Measurements from ENCODE around the gene RSPO4.

RSPO4 gene

GRCh38 chr20:953742-954141 lies 48.4 kb downstream of the RSPO4 start:
- DNase-seq = no peak
- Histone ChIP-seq H3K27ac (no peak overlapping the region), H3K4me3 (ENCODE audit: low read depth, low read length) (no peak overlapping the region), H3K27me3 (replicated peaks) (no peaks in the 10 kb centered on the region), H3K36me3 (replicated peaks) (no peaks in the 10 kb centered on the region)
- TF ChIP-seq CTCF (IDR thresholded peaks at IDR 0.05; ENCODE audit: low read depth, low read length, missing control alignments) = peak; percentile 41
- in situ Hi-C loops (cut with HindIII; ENCODE audit: low pct_ligation_motif_present, low sequenced_read_pairs) = no loop called here

- Histone ChIP-seq H3K36me3 (replicated peaks) (no peaks in the 10 kb centered on the region), H3K27me3 (replicated peaks) (no peaks in the 10 kb centered on the region), H3K27ac (no peak overlapping the region), H3K4me3 (ENCODE audit: low read depth, low read length) (no peak overlapping the region)
- no peak for DNase-seq
- no peak for TF ChIP-seq CTCF (IDR thresholded peaks at IDR 0.05; ENCODE audit: low read depth, low read length, missing control alignments)
- in situ Hi-C loops (cut with HindIII; ENCODE audit: low pct_ligation_motif_present, low sequenced_read_pairs) = no loop called here
Measured at GRCh38 chr20:952196-952795, 49.8 kb downstream of the RSPO4 start.

- H3K27me3 ChIP-seq (replicated peaks) = no peaks in the 10 kb centered on the region
- no peak for DNase-seq
- no peak overlapping the region for H3K27ac ChIP-seq
- no peak for TF ChIP-seq CTCF (IDR thresholded peaks at IDR 0.05; ENCODE audit: low read depth, low read length, missing control alignments)
- no peaks in the 10 kb centered on the region for H3K36me3 ChIP-seq (replicated peaks)
- H3K4me3 ChIP-seq (ENCODE audit: low read depth, low read length) = no peak overlapping the region
- in situ Hi-C loops (cut with HindIII; ENCODE audit: low pct_ligation_motif_present, low sequenced_read_pairs) = no loop called here
Measured at GRCh38 chr20:951384-952169, 50.5 kb downstream of the RSPO4 start.

GRCh38 chr20:949717-950116 lies 52.4 kb downstream of the RSPO4 start:
- DNase-seq = no peak
- no peak for TF ChIP-seq CTCF (IDR thresholded peaks at IDR 0.05; ENCODE audit: low read depth, low read length, missing control alignments)
- Histone ChIP-seq H3K36me3 (replicated peaks) (no peaks in the 10 kb centered on the region), H3K4me3 (ENCODE audit: low read depth, low read length) (no peak overlapping the region), H3K27me3 (replicated peaks) (no peaks in the 10 kb centered on the region), H3K27ac (no peak overlapping the region)
- in situ Hi-C loops (cut with HindIII; ENCODE audit: low pct_ligation_motif_present, low sequenced_read_pairs) = no loop called here

GRCh38 chr20:946826-947225 lies 55.3 kb downstream of the RSPO4 start:
- in situ Hi-C loops (cut with HindIII; ENCODE audit: low pct_ligation_motif_present, low sequenced_read_pairs) = no loop called here
- H3K36me3 ChIP-seq (replicated peaks) = no peaks in the 10 kb centered on the region
- TF ChIP-seq CTCF (IDR thresholded peaks at IDR 0.05; ENCODE audit: low read depth, low read length, missing control alignments) = no peak

More at GRCh38 chr20:946826-947225, 55.3 kb downstream of the RSPO4 start:
- no peak for DNase-seq
- H3K27ac ChIP-seq = no peak overlapping the region
- no peaks in the 10 kb centered on the region for H3K27me3 ChIP-seq (replicated peaks)
- no peak overlapping the region for H3K4me3 ChIP-seq (ENCODE audit: low read depth, low read length)
